Subcutaneous abdominal adipose tissue (tissue), 5 donors: ENCODE results near the gene EHF.

ENCODE experiments used
- H3K27ac ChIP-seq: one replicate; pipeline ENCODE4 v1.7.0; 2013; ENCODE audit warnings: low read depth, mild to moderate bottlenecking, inconsistent platforms, low read length, moderate library complexity
- H3K27me3 ChIP-seq, 5 donors: one replicate each; pipeline ENCODE4 v1.7.0; 2013; ENCODE audit warnings: low read length in 5 of 5, inconsistent platforms in 1 of 5; ENCODE audit not compliant: control insufficient read depth in 5 of 5, insufficient read depth in 4 of 5
- H3K36me3 ChIP-seq, 5 donors: one replicate each; pipeline ENCODE4 v1.7.0; 2013; ENCODE audit warnings: low read length in 5 of 5; ENCODE audit not compliant: control insufficient read depth in 5 of 5, insufficient read depth in 5 of 5
- H3K4me1 ChIP-seq, 5 donors: one replicate each; pipeline ENCODE4 v1.7.0; 2013; ENCODE audit warnings: low read length in 5 of 5, mild to moderate bottlenecking in 3 of 5, moderate library complexity in 1 of 5; ENCODE audit not compliant: control insufficient read depth in 5 of 5, insufficient read depth in 5 of 5
- H3K4me3 ChIP-seq, 5 donors: one replicate each; pipeline ENCODE4 v1.7.0; 2013; ENCODE audit warnings: low read length in 5 of 5, low read depth in 1 of 5
- H3K9ac ChIP-seq, 5 donors: one replicate each; pipeline ENCODE4 v1.7.0; 2013; ENCODE audit warnings: low read length in 5 of 5, mild to moderate bottlenecking in 4 of 5, moderate library complexity in 3 of 5
- H3K9me3 ChIP-seq, 5 donors: one replicate each; pipeline ENCODE4 v1.7.0; 2013; ENCODE audit warnings: low read length in 5 of 5; ENCODE audit not compliant: control insufficient read depth in 5 of 5
- donor health status: healthy.
- donor health status: healthy.
- donor health status: healthy.
- donor health status: healthy.
- donor health status: healthy.

The EHF gene

DNA sequence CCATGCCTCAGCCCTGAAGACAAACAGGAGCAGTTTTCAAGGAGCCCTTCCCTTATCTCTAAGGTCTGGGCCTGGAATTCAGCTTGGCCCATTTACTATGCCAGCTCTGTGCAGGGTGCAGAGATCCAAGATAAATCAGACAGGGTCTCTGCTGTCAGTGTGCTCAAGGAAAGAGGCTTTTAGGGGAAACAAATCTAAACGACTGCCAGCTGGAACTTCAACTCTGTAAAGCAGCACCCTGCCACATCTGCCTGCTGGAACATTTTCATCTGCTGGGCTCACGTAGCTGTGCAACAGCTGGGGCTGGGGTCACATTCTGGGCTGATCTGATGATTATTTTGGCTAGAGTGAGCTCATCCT is 19.8 kb upstream of the EHF start:
- Histone ChIP-seq H3K9ac (no peak overlapping the region), H3K9me3 (no peaks in the 10 kb centered on the region), H3K4me3 (no peak overlapping the region), H3K36me3 (no peaks in the 10 kb centered on the region), H3K4me1 (peaks cover 0 to 35% (median 24%) of the 10 kb centered on the region in 5 donors), H3K27ac (peak overlapping the region; percentile 42), H3K27me3 (no peaks in the 10 kb centered on the region)

GRCh38 chr11:34601609-34602008 is 19.3 kb upstream of the EHF start:
- Histone ChIP-seq H3K4me3 (no peak overlapping the region), H3K9me3 (no peaks in the 10 kb centered on the region), H3K27ac (peak overlapping the region; percentile 42), H3K9ac (no peak overlapping the region), H3K27me3 (no peaks in the 10 kb centered on the region), H3K4me1 (peaks cover 0 to 29% (median 19%) of the 10 kb centered on the region in 5 donors), H3K36me3 (no peaks in the 10 kb centered on the region)

GRCh38 chr11:34602245-34602644 is 18.6 kb upstream of the EHF start:
- H3K36me3 ChIP-seq = no peaks in the 10 kb centered on the region
- H3K27ac ChIP-seq = no peak overlapping the region
- H3K4me1 ChIP-seq = peaks cover 0 to 24% (median 15%) of the 10 kb centered on the region in 5 donors
- no peak overlapping the region for H3K9ac ChIP-seq
- no peak overlapping the region for H3K4me3 ChIP-seq
- no peaks in the 10 kb centered on the region for H3K9me3 ChIP-seq
- H3K27me3 ChIP-seq = no peaks in the 10 kb centered on the region

DNA sequence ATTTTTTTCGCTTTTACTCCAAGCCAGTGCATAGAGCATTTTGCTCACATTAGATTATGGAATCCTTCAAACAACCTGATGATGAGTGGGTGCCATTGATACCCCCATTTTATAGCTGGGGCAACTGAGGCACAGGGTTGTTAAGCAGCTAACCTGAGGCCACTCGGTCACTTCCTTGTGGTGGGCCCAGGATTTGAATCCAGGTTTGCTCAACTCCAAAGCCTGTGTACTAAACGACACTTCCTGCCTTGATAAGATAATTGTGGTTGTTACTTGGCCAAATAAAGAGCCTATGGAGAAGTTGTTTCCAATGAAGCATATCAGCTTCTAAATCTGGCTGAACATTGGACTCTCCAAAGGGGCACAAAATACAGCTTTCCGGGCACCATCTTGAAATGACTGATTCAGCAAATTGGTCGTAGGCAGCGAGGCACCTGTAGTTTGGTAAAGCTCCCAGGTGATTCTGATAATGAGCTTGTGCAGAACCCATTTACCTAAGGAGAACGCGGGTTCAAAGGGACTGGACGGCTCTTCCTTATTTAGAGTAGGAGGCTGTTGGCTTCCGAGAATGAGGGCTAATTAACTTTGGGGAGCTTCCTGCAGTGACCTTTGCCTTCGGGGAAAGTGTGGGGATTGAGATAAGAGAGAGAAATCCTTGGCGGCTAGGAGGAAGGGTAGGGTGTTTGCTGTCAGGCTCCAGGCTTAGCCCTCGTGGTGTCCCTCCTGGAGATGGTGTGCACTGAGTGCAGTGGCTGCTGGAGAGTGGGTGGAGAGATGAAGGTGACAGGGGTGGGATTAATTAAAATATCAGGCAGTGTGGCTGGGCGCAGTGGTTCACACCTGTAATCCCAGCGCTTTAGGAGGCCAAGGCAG is 17.5 kb upstream of the EHF start:
- no peaks in the 10 kb centered on the region for H3K9me3 ChIP-seq
- H3K27ac ChIP-seq = no peak overlapping the region
- H3K36me3 ChIP-seq = no peaks in the 10 kb centered on the region
- H3K4me1 ChIP-seq = peaks cover 0 to 24% (median 15%) of the 10 kb centered on the region in 5 donors
- H3K27me3 ChIP-seq = no peaks in the 10 kb centered on the region
- no peak overlapping the region for H3K9ac ChIP-seq
- no peak overlapping the region for H3K4me3 ChIP-seq

DNA sequence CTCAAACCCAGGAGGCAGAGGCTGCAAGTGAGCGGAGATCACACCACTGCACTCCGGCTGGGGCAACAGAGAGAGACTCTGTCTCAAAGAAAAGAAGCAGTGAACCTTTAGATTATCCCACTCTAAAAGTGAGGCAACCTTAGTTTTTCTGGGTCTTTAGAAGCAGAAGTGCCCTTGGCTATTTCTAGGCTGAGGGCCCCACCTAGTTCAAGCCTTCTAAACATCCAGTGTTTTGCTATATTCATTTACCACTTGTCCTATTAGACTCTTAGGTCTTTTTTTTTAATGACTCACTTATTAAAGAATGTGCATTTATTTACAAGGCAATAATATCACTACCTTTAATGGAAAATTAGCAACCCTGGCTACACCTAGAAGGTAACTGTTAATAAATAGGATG is 16.7 kb upstream of the EHF start:
- Histone ChIP-seq H3K27ac (no peak overlapping the region), H3K4me3 (no peak overlapping the region), H3K9me3 (no peaks in the 10 kb centered on the region), H3K4me1 (peaks cover 0 to 24% (median 15%) of the 10 kb centered on the region in 5 donors), H3K9ac (no peak overlapping the region), H3K36me3 (no peaks in the 10 kb centered on the region), H3K27me3 (no peaks in the 10 kb centered on the region)

- no peak overlapping the region for H3K27ac ChIP-seq
- no peaks in the 10 kb centered on the region for H3K27me3 ChIP-seq
- H3K36me3 ChIP-seq = no peaks in the 10 kb centered on the region
- no peak overlapping the region for H3K4me3 ChIP-seq
- no peaks in the 10 kb centered on the region for H3K9me3 ChIP-seq
- peaks cover 0 to 20% (median 13%) of the 10 kb centered on the region in 5 donors for H3K4me1 ChIP-seq
- no peak overlapping the region for H3K9ac ChIP-seq
Measured at GRCh38 chr11:34604911-34605310, 16.0 kb upstream of the EHF start.

GRCh38 chr11:34605481-34606325 is 15.2 kb upstream of the EHF start:
- Histone ChIP-seq H3K27ac (no peak overlapping the region), H3K9me3 (no peaks in the 10 kb centered on the region), H3K4me1 (peaks cover 0 to 13% (median 6%) of the 10 kb centered on the region in 5 donors), H3K27me3 (no peaks in the 10 kb centered on the region), H3K9ac (no peak overlapping the region), H3K36me3 (no peaks in the 10 kb centered on the region), H3K4me3 (no peak overlapping the region)

GRCh38 chr11:34606326-34607120 is 14.4 kb upstream of the EHF start:
- H3K4me3 ChIP-seq = no peak overlapping the region
- H3K9ac ChIP-seq = no peak overlapping the region
- H3K27ac ChIP-seq = no peak overlapping the region
- peaks cover 0 to 5% (median 0%) of the 10 kb centered on the region in 5 donors for H3K4me1 ChIP-seq
- H3K36me3 ChIP-seq = no peaks in the 10 kb centered on the region
- no peaks in the 10 kb centered on the region for H3K27me3 ChIP-seq
- no peaks in the 10 kb centered on the region for H3K9me3 ChIP-seq

DNA sequence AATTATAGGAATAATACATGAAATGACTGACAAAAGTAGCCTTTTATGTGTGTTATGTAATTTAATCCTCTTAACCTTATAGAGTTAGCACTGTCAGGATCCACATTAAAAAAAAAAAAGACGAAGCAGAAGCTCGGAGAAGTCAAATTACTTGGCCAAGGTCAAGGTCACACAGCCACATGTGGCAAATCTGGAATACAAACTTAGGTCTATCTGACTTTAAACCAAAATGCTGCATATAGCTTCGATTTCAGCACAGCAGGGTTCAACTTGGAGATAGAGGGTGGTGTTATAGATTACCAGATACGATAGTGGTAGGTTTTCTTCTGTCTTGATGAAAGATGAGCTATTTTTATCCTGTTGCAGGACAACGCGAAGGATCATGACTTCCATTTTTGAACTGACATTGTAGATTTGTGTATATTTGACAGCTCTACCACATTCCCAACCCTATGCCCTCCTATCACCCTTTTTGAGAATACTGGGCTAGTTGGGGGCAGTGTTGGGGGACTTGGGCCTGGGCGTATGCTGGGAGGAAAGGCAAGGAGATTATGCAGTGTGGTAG is 11.6 kb upstream of the EHF start:
- H3K27ac ChIP-seq = no peak overlapping the region
- H3K27me3 ChIP-seq = no peaks in the 10 kb centered on the region
- no peaks in the 10 kb centered on the region for H3K9me3 ChIP-seq
- no peaks in the 10 kb centered on the region for H3K36me3 ChIP-seq
- H3K4me1 ChIP-seq = peaks cover 0 to 23% (median 17%) of the 10 kb centered on the region in 5 donors
- no peak overlapping the region for H3K4me3 ChIP-seq
- H3K9ac ChIP-seq = no peak overlapping the region
